ENCODE data around the gene ITPR1.

Gene ITPR1

DNA sequence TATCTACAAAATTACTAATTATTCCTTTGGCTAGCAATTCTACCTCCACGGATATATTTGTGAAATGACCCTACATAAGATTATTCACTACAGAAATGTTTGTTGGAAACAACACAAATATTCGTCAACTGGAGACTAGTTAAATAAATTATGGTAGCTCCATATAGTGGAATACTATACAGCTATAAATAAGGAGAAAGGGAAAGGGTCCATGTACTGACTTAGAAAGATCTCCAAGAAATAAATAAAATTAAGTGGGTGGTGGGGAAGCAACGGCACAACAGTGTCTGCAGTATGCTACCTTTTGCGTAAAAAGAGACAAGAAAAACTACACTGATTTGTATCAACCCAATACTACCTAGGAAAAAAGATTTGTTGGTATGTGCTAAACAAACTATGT lies 389.4 kb downstream of the ITPR1 start:
- DNase-seq, result no peak

- DNase-seq, result no peak
Observed at GRCh38 chr3:4883011-4883410, 389.9 kb downstream of the ITPR1 start.

DNA sequence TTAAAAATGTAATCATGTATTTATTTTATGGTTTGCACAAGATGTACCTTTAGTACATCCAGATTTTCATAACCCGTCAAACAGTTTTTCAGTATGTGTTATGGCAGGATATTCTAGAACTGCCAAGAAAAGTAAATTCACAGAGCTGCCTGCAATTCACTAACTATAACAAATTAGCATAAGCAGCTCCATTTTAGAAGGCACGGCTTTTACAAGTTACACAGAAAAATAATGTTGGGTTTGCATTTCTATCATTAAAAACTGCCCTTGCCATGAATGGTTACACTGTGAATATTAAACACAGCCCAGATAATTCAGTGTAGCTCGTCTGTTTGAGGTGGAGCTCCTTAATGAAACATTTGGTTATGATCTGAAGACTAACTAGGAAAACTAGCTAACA lies 391.7 kb downstream of the ITPR1 start:
- DNase-seq, result no peak

- no peak for DNase-seq
Observed at GRCh38 chr3:4885316-4885715, 392.2 kb downstream of the ITPR1 start.

- DNase-seq, result no peak
Observed at GRCh38 chr3:4886448-4886847, 393.3 kb downstream of the ITPR1 start.

GRCh38 chr3:4887177-4887576 lies 394.0 kb downstream of the ITPR1 start:
- DNase-seq, result no peak

DNA sequence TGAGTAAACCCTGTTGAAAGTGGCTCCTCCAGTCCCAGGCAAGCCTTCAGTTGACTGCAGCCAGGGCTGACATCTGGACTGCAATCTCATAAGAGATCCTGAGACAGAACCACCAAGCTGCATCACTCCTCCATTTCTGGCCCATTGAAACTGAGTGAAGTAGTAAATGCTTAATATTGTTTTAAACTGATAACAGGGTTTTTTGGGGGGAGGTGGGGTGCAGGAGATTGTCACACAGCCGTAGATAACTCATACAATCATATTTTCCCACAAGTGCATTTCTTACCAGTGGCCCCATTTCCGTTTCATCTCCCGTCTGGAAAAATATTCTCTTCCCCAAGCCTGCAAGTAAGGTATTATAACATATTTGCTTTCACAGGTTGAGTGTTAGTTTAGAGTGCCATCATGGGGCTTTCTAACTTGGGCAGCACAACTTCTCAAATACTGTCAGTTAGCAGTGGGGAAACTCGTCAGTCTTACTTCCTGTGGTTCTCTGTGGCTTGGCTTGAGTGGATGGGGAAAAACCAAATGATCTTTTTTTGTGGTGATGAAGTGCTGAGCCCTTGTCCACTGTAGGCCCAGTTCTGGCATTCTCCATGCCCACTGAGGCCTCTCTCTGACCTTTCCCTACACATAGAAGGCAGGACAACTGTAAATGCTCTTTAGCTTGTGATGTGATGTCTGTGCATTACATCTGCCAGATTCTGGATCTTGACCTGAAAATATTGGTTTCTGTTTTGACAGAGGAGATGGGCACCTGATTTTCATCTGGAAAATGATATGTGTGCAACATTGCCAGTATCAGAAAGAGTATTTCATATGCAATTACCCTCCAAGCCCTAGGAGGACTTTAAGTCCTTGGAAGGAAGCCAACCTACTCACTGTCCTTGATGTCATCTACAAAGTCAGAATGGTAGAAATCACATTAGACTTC lies 396.0 kb downstream of the ITPR1 start:
- peak; percentile 42 for DNase-seq

GRCh38 chr3:4889896-4890295 lies 396.7 kb downstream of the ITPR1 start:
- no peak for DNase-seq

DNA sequence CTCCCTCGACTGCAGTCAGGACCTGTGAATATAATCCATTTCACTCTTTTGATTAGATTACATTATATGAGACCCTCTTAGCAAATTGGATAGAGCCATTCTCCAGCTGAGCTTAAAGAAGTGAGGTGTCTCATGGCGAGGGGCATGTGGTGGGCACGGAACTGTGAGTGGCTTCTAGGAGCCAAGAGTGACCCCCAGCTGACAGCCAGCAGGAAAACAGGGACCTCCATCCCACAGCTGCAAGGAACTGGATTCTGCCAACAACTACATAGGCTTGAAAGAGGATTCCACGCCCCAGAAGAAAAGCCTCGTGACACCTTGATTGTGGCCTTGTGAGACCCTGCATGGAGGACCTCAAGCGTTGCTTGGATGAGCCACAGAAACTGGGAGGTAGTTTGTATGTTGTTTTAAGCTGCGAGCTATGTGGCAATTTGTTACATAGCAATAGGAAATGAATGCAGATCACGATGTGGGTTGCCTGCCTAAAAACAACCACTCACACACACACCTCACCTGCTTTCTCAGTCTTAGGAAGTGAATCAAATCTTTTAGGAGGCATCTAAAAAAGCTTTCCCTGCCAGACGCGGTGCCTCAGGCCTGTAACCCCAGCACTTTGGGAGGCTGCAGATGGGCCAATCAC lies 401.9 kb downstream of the ITPR1 start:
- no peak for DNase-seq

DNA sequence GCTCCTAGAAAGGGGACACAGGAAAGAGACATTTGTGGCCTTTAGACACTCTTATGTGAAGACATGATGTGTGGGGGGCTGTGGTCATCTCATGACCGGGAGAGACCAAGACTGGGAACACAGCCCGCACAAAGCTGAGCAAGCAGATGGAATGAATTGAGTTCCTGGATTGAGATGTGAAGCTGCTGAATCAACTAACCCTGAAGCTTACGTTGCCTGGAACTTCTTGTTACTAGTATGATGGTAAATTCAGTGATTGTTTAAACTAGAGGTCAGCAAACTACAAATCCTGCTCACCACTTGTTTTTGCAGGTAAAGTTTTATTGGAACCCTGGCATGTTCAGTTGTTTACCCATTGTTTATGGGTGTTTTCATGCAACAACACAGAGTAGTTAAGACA lies 402.7 kb downstream of the ITPR1 start:
- no peak for DNase-seq
